ENCODE data around the gene SHISA2.

DNA sequence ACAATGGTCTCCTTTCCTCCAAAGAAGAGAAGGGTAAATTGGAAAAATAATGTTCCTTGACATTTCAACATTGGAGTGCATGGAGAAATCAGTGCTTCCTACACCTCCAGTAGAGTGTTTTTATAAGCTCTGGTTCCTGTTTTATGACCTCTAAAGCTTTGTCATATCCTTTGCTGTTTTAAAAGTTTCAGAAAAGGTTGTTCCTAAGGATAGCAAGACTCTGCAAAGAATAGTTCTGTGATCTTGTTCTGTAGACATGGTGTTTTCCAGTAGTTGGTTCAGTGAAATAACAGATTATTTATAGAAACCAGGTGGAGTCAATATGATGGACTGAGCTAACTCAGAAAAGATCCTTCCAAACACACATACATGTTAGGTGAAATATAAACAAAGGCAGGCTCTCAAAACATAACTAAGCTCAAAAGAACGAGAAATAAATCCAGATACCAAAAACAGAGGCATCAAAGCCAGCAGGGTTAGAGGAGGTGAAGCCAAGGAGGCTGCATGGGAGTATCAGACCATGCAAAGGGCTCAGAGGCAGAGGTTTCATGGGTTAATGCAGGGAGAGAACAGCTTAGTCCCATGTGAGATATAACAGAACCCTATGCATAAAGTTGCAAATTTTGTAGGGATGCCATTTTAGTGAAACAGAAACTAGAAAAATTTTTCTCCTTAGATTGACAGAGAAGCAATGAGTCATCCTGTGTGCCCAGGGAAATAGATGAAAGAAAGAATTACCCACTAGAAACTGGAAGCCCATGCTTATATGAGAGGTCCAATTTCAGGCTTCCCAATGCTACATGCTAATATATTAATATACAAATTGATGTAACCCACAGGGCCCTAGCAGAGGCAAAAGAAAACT is 44.3 kb downstream of the SHISA2 start:
- TF ChIP-seq ZNF138 (CRISPR knock-in tag; conservative IDR thresholded peaks at IDR 0.05) = no peak
- no peak for TF ChIP-seq CTCF (IDR thresholded peaks at IDR 0.05)
- no peak for TF ChIP-seq FOXJ3 (CRISPR knock-in tag; IDR thresholded peaks at IDR 0.05; ENCODE audit: borderline replicate concordance)
- TF ChIP-seq GTF2I (CRISPR knock-in tag; conservative IDR thresholded peaks at IDR 0.05) = no peak
- no peak for TF ChIP-seq TP53 (CRISPR knock-in tag; IDR thresholded peaks at IDR 0.05)
- TF ChIP-seq ZNF416 (CRISPR knock-in tag; IDR thresholded peaks at IDR 0.05) = no peak
- TF ChIP-seq JUN (CRISPR knock-in tag; IDR thresholded peaks at IDR 0.05) = no peak

All from WTC11 (cell line).